GM23248 (cell line): Measurements from ENCODE around the gene IFI44. TPM values are rescaled to one million over a fixed set of nuclear protein-coding genes. Genes with fewer than 3 reads are reported as not detected.

Experiments used
- DNase-seq: peaks from one replicate; pipeline ENCODE4 v3.0.0-alpha.2; 2015
- H2AFZ ChIP-seq: fragments of 200-600 bp; sonication (generic); 2 replicates; pipeline ENCODE4 v1.6.1; 2016; ENCODE audit warnings: antibody characterized with exemption
- H3F3A ChIP-seq: fragments of 200-600 bp; sonication (generic); 2 replicates; pipeline ENCODE4 v1.6.1; 2016; ENCODE audit warnings: mild to moderate bottlenecking, antibody characterized with exemption, mixed run types; ENCODE audit not compliant: insufficient read depth
- H3K27ac ChIP-seq: fragments of 200-600 bp; sonication (generic); 2 replicates; pipeline ENCODE4 v1.5.1; 2016; ENCODE audit warnings: mild to moderate bottlenecking
- H3K27me3 ChIP-seq: fragments of 200-600 bp; sonication (generic); replicated peaks from 2 replicates; pipeline ENCODE4 v1.6.1; 2016; ENCODE audit warnings: mild to moderate bottlenecking; ENCODE audit not compliant: insufficient read depth
- H3K36me3 ChIP-seq: fragments of 200-600 bp; sonication (generic); 2 replicates; pipeline ENCODE4 v1.6.1; 2016; ENCODE audit warnings: low read depth, mild to moderate bottlenecking
- H3K4me1 ChIP-seq: fragments of 200-600 bp; sonication (generic); 2 replicates; pipeline ENCODE4 v1.6.1; 2016; ENCODE audit warnings: mild to moderate bottlenecking; ENCODE audit not compliant: insufficient read depth
- H3K4me2 ChIP-seq: fragments of 200-600 bp; sonication (generic); one replicate; pipeline ENCODE4 v1.6.1; 2016; ENCODE audit warnings: mild to moderate bottlenecking; ENCODE audit not compliant: unreplicated experiment
- H3K4me3 ChIP-seq: fragments of 200-600 bp; sonication (generic); 2 replicates; pipeline ENCODE4 v1.5.1; 2016; ENCODE audit warnings: mild to moderate bottlenecking
- H3K79me2 ChIP-seq: fragments of 200-600 bp; sonication (generic); 2 replicates; pipeline ENCODE4 v1.6.1; 2016; ENCODE audit warnings: mild to moderate bottlenecking; ENCODE audit not compliant: insufficient read depth
- H3K9ac ChIP-seq: fragments of 200-600 bp; sonication (generic); 2 replicates; pipeline ENCODE4 v1.6.1; 2016; ENCODE audit warnings: mild to moderate bottlenecking
- H3K9me2 ChIP-seq: fragments of 200-600 bp; sonication (generic); 2 replicates; pipeline ENCODE4 v1.6.1; 2016; ENCODE audit warnings: mixed run types, mild to moderate bottlenecking, moderate library complexity; ENCODE audit not compliant: insufficient read depth
- H3K9me3 ChIP-seq: fragments of 200-600 bp; sonication (generic); one replicate; pipeline ENCODE4 v1.6.1; 2017; ENCODE audit warnings: low read depth
- H4K20me1 ChIP-seq: fragments of 200-600 bp; sonication (generic); 2 replicates; pipeline ENCODE4 v1.6.0; 2016; ENCODE audit not compliant: insufficient read depth
- EZH2 ChIP-seq: fragments of 200-600 bp; sonication (generic); IDR thresholded peaks from 2 replicates; pipeline ENCODE4 v1.6.1; 2018; ENCODE audit warnings: antibody characterized with exemption, mild to moderate bottlenecking; ENCODE audit not compliant: insufficient read depth, poor library complexity, severe bottlenecking
- EZH2phosphoT487 ChIP-seq: fragments of 200-600 bp; sonication (generic); IDR thresholded peaks from 2 replicates; pipeline ENCODE4 v1.6.1; 2018; ENCODE audit warnings: antibody characterized with exemption, moderate library complexity, mild to moderate bottlenecking, low read depth; ENCODE audit not compliant: insufficient read depth
- WGBS, 2 experiments: methylation state at CpG; one replicate each; pipeline ENCODE4 v1.1.6; 2015 to 2017; ENCODE audit warnings: low lambda C conversion rate in 2 of 2, low coverage in 1 of 2; ENCODE audit errors: missing lambda C conversion rate in 2 of 2; 5-methylcytosine and 5-hydroxymethylcytosine counted together
- in situ Hi-C: fragments of 300-500 bp; cut with MboI; formaldehyde crosslinking; loops from 2 replicates; pipeline ENCODE4 v1.15.0; 2020
- polyA plus RNA-seq: library from polyadenylated mRNA; unstranded; fragments of >200 nt; fragmentation: Nextera tagmentation; extraction: Ambion mirVana; gene quantifications from 2 replicates; pipeline ENCODE4 v1.2.1, GENCODE V29; 2016
- total RNA-seq: library from RNA; depleted of rRNA; stranded (reverse); fragments of >200 nt; shearing (Covaris generic); gene quantifications from 2 replicates; pipeline ENCODE4 v1.2.3, GENCODE V29; 2014; rRNA removed

IFI44 gene
- total and polyA plus RNA-seq, 2 experiments from 2014 or later = 0.86 to 4.3 TPM

- Histone ChIP-seq H4K20me1 (no peaks in the 10 kb centered on the region), H3K27me3 (no peaks in the 10 kb centered on the region), H2AFZ (no peak overlapping the region), H3K27ac (no peak overlapping the region), H3K9me3 (no peaks in the 10 kb centered on the region), H3K4me2 (no peak overlapping the region), H3K79me2 (no peaks in the 10 kb centered on the region), H3F3A (no peaks in the 10 kb centered on the region), H3K9ac (no peak overlapping the region), H3K9me2 (no peaks in the 10 kb centered on the region), H3K4me3 (no peak overlapping the region), H3K36me3 (no peaks in the 10 kb centered on the region), H3K4me1 (no peaks in the 10 kb centered on the region)
- 67 to 72% methylated on average over 4 of the region's 4 CpGs for WGBS, 2 experiments
- no peak for DNase-seq
- TF ChIP-seq EZH2 (no peak), EZH2phosphoT487 (no peak)
- in situ Hi-C loops = no loop called here
These were observed 54.2 kb downstream of the IFI44 start for GRCh38 chr1:78703806-78704205.

DNA sequence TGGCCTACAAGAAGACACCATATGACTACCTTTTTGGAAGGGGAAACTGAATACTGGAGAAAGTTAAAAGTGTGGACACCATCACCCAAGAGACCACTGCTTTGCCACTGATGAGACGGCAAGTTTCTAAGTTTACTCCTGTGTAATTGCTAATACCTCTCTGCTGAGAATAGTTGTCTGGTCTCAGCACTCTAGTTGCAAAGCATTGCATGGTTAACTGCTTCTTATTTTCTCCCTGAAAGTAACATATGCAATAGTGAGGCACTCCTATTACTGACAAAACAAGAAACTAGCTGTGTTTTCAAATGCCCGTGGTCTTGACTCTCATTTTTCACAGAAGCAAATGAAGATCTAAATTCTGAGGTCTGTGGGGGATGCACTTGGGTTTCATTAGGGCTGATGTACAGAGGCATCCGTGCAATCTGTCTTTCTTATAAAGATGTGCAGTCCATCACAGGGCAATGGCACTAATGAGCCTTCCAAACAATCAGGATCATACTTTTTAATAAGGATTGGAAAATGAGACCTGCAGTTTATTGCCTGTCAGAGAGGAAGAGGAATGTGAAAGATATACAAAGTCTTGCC, 62.9 kb downstream of the IFI44 start:
- no peak overlapping the region for H3K4me2 ChIP-seq
- no peaks in the 10 kb centered on the region for H3K36me3 ChIP-seq
- no peaks in the 10 kb centered on the region for H4K20me1 ChIP-seq
- peaks cover 30% of the 10 kb centered on the region for H3K4me1 ChIP-seq
- H3K9ac ChIP-seq = no peak overlapping the region
- no peak overlapping the region for H2AFZ ChIP-seq
- in situ Hi-C loops = no loop called here
- TF ChIP-seq EZH2 (no peak), EZH2phosphoT487 (no peak)
- peaks cover 21% of the 10 kb centered on the region for H3F3A ChIP-seq
- H3K27ac ChIP-seq = no peak overlapping the region
- no peaks in the 10 kb centered on the region for H3K9me3 ChIP-seq
- no peaks in the 10 kb centered on the region; the same call in 1 of the 2 replicates for H3K9me2 ChIP-seq
- WGBS, 2 experiments = 44 to 45% methylated on average over 3 of the region's 3 CpGs
- no peaks in the 10 kb centered on the region for H3K79me2 ChIP-seq
- no peak overlapping the region for H3K4me3 ChIP-seq
- no peaks in the 10 kb centered on the region for H3K27me3 ChIP-seq
- no peak for DNase-seq

GRCh38 chr1:78713297-78713696, 63.7 kb downstream of the IFI44 start:
- Histone ChIP-seq H3K9me2 (no peaks in the 10 kb centered on the region; the same call in 1 of the 2 replicates), H3K9ac (no peak overlapping the region), H3K27ac (no peak overlapping the region), H3K4me2 (no peak overlapping the region), H3K9me3 (no peaks in the 10 kb centered on the region), H4K20me1 (no peaks in the 10 kb centered on the region), H3F3A (peaks cover 22% of the 10 kb centered on the region), H3K27me3 (no peaks in the 10 kb centered on the region), H3K4me3 (no peak overlapping the region), H3K79me2 (no peaks in the 10 kb centered on the region), H3K36me3 (no peaks in the 10 kb centered on the region), H2AFZ (no peak overlapping the region), H3K4me1 (peaks cover 34% of the 10 kb centered on the region)
- no peak for DNase-seq
- in situ Hi-C loops = no loop called here
- TF ChIP-seq EZH2 (no peak), EZH2phosphoT487 (no peak)

Other genes with a start within 250 kb of the IFI44 start
- gene PTGFR, start 158.9 kb upstream of the IFI44 start, total RNA-seq = 11.9 and 13.3 TPM in 2 replicates
- gene PTGFR, start 158.9 kb upstream of the IFI44 start, polyA plus RNA-seq = 7.8 and 8.3 TPM in 2 replicates
- not detected in 2 replicates for gene IFI44L, start 29.4 kb upstream of the IFI44 start, total RNA-seq
- gene IFI44L, start 29.4 kb upstream of the IFI44 start, polyA plus RNA-seq = 0.23 and 0.47 TPM in 2 replicates